ENCODE results near the gene ELFN2.

DNA sequence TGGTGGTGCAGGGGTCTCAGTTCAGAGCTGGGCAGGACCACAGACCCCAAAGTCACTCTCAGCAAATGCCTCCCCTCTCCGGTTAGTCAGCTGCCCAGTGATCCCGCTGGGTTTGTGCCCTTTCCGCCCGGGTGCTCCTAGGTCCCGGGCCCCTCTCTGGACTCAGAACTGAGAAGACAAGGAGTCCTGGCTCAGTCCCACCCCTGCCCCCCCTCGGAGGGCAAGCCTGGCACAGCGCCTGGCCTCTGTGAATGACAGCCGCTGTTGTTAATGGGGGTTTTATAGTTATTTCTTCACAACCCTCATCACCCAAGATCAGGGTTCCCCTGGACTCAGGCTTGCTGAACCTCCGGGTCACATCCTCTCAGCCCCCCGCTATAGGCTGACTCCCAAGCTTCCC, 47.6 kb downstream of the ELFN2 start:
- TF ChIP-seq ZFP41 (tag by site-specific recombination; IDR thresholded peaks at IDR 0.05; ENCODE audit: borderline replicate concordance) (no peak), ZNF121 (tag by site-specific recombination; IDR thresholded peaks at IDR 0.05) (no peak), ZNF416 (tag by site-specific recombination; IDR thresholded peaks at IDR 0.05) (no peak), ZNF423 (tag by site-specific recombination; IDR thresholded peaks at IDR 0.05) (no peak), SP2 (tag by site-specific recombination; IDR thresholded peaks at IDR 0.05) (no peak), TCF7L2 (IDR thresholded peaks at IDR 0.05; ENCODE audit: borderline replicate concordance, low read depth, low read length) (no peak), HOXD13 (CRISPR knock-in tag; IDR thresholded peaks at IDR 0.05; ENCODE audit: borderline replicate concordance) (no peak), ZNF776 (tag by site-specific recombination; IDR thresholded peaks at IDR 0.05; ENCODE audit: borderline replicate concordance) (no peak), ZBTB17 (tag by site-specific recombination; IDR thresholded peaks at IDR 0.05) (no peak), ZNF621 (tag by site-specific recombination; IDR thresholded peaks at IDR 0.05) (no peak), ZNF830 (tag by site-specific recombination; IDR thresholded peaks at IDR 0.05; ENCODE audit: low read depth) (no peak), KLF1 (tag by site-specific recombination; IDR thresholded peaks at IDR 0.05) (no peak)
- TF ChIP-seq, protein P1, sequence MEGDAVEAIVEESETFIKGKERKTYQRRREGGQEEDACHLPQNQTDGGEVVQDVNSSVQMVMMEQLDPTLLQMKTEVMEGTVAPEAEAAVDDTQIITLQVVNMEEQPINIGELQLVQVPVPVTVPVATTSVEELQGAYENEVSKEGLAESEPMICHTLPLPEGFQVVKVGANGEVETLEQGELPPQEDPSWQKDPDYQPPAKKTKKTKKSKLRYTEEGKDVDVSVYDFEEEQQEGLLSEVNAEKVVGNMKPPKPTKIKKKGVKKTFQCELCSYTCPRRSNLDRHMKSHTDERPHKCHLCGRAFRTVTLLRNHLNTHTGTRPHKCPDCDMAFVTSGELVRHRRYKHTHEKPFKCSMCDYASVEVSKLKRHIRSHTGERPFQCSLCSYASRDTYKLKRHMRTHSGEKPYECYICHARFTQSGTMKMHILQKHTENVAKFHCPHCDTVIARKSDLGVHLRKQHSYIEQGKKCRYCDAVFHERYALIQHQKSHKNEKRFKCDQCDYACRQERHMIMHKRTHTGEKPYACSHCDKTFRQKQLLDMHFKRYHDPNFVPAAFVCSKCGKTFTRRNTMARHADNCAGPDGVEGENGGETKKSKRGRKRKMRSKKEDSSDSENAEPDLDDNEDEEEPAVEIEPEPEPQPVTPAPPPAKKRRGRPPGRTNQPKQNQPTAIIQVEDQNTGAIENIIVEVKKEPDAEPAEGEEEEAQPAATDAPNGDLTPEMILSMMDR (tag by site-specific recombination; IDR thresholded peaks at IDR 0.05): no peak
